Nephron progenitor cell (in vitro differentiated cells): Measurements from ENCODE around the gene LGR6.

Experiments
- DNase-seq: peaks from one replicate; pipeline ENCODE4 v3.0.0; 2021
- H3K27ac Mint-ChIP-seq: 2 replicates; pipeline ENCODE4 v1.8.0; 2021; ENCODE audit warnings: mild to moderate bottlenecking, moderate library complexity, mixed read lengths
- H3K27me3 Mint-ChIP-seq: 2 replicates; pipeline ENCODE4 v1.8.0; 2021; ENCODE audit warnings: mild to moderate bottlenecking, low read depth, mixed read lengths; ENCODE audit not compliant: poor library complexity
- H3K36me3 Mint-ChIP-seq: 2 replicates; pipeline ENCODE4 v1.8.0; 2021; ENCODE audit warnings: low read depth, mixed read lengths
- H3K4me1 Mint-ChIP-seq: 2 replicates; pipeline ENCODE4 v1.8.0; 2021; ENCODE audit warnings: mixed read lengths
- H3K4me3 Mint-ChIP-seq: 2 replicates; pipeline ENCODE4 v1.8.0; 2021; ENCODE audit warnings: mild to moderate bottlenecking, moderate library complexity, mixed read lengths
- H3K9me3 Mint-ChIP-seq: 2 replicates; pipeline ENCODE4 v1.8.0; 2021; ENCODE audit warnings: mild to moderate bottlenecking, moderate library complexity, mixed read lengths
- CTCF ChIP-seq: fragments of 200-600 bp; sonication (generic); IDR thresholded peaks from 2 replicates; pipeline ENCODE4 v1.5.0; 2021; ENCODE audit warnings: antibody characterized with exemption

The LGR6 gene

GRCh38 chr1:202320081-202320405 lies 126.4 kb downstream of the LGR6 start:
- H3K27ac Mint-ChIP-seq = no peak overlapping the region
- H3K36me3 Mint-ChIP-seq = no peaks in the 10 kb centered on the region
- H3K4me3 Mint-ChIP-seq = no peak overlapping the region
- TF ChIP-seq CTCF = no peak
- peaks cover 11% of the 10 kb centered on the region for H3K4me1 Mint-ChIP-seq
- peaks cover 18% of the 10 kb centered on the region for H3K27me3 Mint-ChIP-seq
- H3K9me3 Mint-ChIP-seq = no peaks in the 10 kb centered on the region
- DNase-seq = no peak

- Mint-ChIP-seq H3K36me3 (no peaks in the 10 kb centered on the region), H3K27ac (no peak overlapping the region), H3K4me1 (no peaks in the 10 kb centered on the region), H3K9me3 (no peaks in the 10 kb centered on the region), H3K4me3 (no peak overlapping the region), H3K27me3 (peaks cover 20% of the 10 kb centered on the region)
- TF ChIP-seq CTCF = no peak
- DNase-seq = no peak
Observed at GRCh38 chr1:202323731-202324130, 130.1 kb downstream of the LGR6 start.

GRCh38 chr1:202324646-202325045 lies 131.0 kb downstream of the LGR6 start:
- no peak overlapping the region for H3K27ac Mint-ChIP-seq
- DNase-seq = no peak
- TF ChIP-seq CTCF = no peak
- no peak overlapping the region for H3K4me3 Mint-ChIP-seq
- peaks cover under 1% of the 10 kb centered on the region for H3K36me3 Mint-ChIP-seq
- no peaks in the 10 kb centered on the region for H3K4me1 Mint-ChIP-seq
- H3K27me3 Mint-ChIP-seq = peaks cover 14% of the 10 kb centered on the region
- no peaks in the 10 kb centered on the region for H3K9me3 Mint-ChIP-seq

GRCh38 chr1:202329891-202330290 lies 136.3 kb downstream of the LGR6 start:
- H3K27me3 Mint-ChIP-seq = peaks cover 4% of the 10 kb centered on the region

GRCh38 chr1:202333861-202334260 lies 140.3 kb downstream of the LGR6 start:
- Mint-ChIP-seq H3K9me3 (no peaks in the 10 kb centered on the region), H3K36me3 (peaks cover 71% of the 10 kb centered on the region), H3K4me3 (no peak overlapping the region), H3K27me3 (no peaks in the 10 kb centered on the region), H3K27ac (no peak overlapping the region), H3K4me1 (no peaks in the 10 kb centered on the region)
- no peak for TF ChIP-seq CTCF
- no peak for DNase-seq

More at GRCh38 chr1:202329891-202330290, 136.3 kb downstream of the LGR6 start:
- Mint-ChIP-seq H3K27ac (peak overlapping the region; percentile 30), H3K4me3 (no peak overlapping the region), H3K36me3 (peaks cover 47% of the 10 kb centered on the region), H3K9me3 (no peaks in the 10 kb centered on the region), H3K4me1 (no peaks in the 10 kb centered on the region)
- no peak for DNase-seq
- no peak for TF ChIP-seq CTCF

- Mint-ChIP-seq H3K36me3 (no peaks in the 10 kb centered on the region), H3K9me3 (no peaks in the 10 kb centered on the region), H3K4me3 (peak overlapping the region; percentile 47), H3K27me3 (no peaks in the 10 kb centered on the region), H3K27ac (no peak overlapping the region), H3K4me1 (peaks cover 42% of the 10 kb centered on the region)
- no peak for DNase-seq
- peak; percentile 86 for TF ChIP-seq CTCF
Observed at GRCh38 chr1:202343652-202344349, 150.2 kb downstream of the LGR6 start.
